IPS DF 19.7 (cell line): ENCODE results near the gene CDSN.
"Not testable (repeated sequence)": the region's sequence is repeated elsewhere in the genome, so short reads cannot be mapped to it uniquely, and the experiment has no call there.

ENCODE experiments used
- DNase-seq: peaks from one replicate; pipeline ENCODE4 v3.0.0-alpha.2; 2013; ENCODE audit warnings: low read depth, low spot score

CDSN gene

GRCh38 chr6:31086788-31087440 lies 33.3 kb downstream of the CDSN start:
- DNase-seq, result no peak

- DNase-seq, result peak; percentile 54
These were observed 36.4 kb downstream of the CDSN start for GRCh38 chr6:31083742-31084354.

- no peak for DNase-seq
These were observed 38.4 kb downstream of the CDSN start for GRCh38 chr6:31081872-31082271.

- DNase-seq, result peak; percentile 61
These were observed 40.5 kb downstream of the CDSN start for GRCh38 chr6:31079656-31080261.

- DNase-seq, result no peak
These were observed 43.6 kb downstream of the CDSN start for GRCh38 chr6:31076611-31077010.

- DNase-seq, result no peak
These were observed 44.7 kb downstream of the CDSN start for GRCh38 chr6:31075528-31075927.

GRCh38 chr6:31074401-31074800 lies 45.8 kb downstream of the CDSN start:
- no peak for DNase-seq

- peak; percentile 82 for DNase-seq
These were observed 49.5 kb downstream of the CDSN start for GRCh38 chr6:31070711-31071197.

- DNase-seq, result peak; percentile 56
These were observed 51.4 kb downstream of the CDSN start for GRCh38 chr6:31068669-31069340.

DNA sequence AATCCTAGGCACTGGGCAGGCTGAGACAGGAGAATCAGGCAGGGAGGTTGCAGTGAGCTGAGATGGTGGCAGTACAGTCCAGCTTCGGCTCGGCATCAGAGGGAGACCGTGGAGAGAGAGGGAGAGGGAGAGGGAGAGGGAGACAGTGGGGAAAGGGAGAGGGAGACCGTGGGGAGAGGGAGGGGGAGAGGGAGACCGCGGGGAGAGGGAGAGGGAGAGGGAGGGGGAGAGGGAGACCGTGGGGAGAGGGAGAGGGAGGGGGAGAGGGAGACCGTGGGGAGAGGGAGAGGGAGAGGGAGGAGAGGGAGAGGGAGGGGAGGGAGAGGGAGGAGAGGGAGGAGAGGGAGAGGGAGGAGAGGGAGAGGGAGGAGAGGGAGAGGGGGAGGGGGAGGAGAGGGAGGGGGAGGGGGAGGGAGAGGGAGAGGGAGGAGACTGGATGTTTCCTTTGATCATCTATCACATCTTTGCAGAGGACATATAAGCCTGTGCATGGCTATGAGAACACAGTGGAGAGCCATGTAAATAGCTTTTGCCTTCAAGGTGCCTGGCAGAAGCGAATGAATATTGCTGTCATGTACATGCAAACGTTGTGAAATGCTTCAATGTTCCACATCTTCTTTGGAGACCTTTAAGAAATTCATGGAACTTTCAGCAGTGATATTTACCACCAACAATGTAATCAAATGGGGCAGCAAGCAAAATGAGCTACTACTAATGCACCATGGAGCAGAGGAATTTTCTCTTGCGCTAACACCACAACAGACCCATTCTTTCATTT lies 52.2 kb downstream of the CDSN start:
- not testable (repeated sequence) for DNase-seq

- DNase-seq, result not testable (repeated sequence)
These were observed 53.2 kb downstream of the CDSN start for GRCh38 chr6:31067028-31067427.

DNA sequence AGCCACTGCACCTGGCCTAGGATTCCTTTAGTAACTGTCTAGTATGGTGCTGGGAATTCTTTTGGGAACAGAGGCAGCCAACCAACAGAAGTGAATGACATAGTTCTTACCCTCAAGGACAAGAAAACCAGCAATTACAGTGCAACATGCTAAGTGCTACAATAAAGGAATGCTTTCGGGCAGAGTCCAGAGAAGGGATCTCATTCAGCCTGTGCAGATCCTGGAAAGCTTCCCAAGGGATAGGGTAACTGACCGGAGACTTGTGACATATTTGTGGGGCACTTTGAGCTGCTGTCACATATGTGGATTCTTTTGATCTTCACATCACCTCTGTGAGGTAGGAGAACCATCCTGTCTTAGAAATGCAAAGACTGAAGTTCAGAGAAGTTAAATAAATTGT lies 54.7 kb downstream of the CDSN start:
- DNase-seq, result no peak
